ENCODE measurements around the gene SLC6A1.

DNA sequence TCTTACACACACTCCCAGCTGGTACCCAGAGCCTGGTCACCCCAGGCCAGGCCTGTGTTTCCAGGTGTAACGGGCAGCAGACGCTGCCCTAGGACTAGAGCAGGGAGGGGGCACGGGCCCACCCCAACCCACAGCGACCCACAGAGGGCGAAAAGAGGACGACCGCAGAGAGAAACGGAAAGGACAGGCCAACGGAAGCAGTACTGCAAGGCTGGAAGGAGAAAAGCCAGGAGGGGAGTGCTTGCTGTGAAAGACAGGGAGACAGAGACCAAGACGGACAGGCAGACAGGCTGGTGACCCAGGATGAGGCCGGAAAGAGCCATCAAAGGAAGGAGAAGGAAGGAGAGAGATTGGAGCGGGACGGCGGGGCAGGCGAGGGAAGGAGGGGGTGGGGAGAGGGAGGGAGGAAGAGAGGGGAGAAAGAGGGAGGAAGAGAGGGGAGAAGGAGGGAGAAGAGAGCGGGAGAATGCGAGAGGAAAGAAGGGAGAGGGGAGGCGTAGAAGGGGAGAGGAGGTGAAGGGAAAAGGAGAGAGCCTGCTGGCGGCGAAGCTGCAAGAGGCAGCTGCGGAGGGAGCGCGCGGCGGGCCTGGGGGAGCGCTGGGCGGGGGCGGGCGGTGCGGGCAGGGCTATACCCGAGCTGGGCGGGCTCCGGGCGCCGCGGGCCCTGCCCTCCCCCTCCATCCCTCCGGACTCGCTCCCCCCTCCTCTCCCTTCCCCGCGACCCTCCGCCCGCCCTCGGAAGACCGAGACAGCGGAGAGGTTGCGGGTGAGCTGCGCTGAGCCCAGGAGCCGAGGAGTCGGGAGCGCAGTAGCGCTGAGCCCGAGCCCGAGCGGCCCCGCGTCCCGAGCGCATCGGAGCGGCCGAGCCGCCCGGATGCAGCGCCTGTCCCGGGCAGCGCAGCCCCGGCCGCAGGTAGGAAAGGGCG lies at the start of gene SLC6A1:
- TF ChIP-seq FOXM1 (CRISPR knock-in tag; IDR thresholded peaks at IDR 0.05) (no peak), NFE2L2 (IDR thresholded peaks at IDR 0.05; ENCODE audit: low read length) (no peak), ELF1 (CRISPR knock-in tag; IDR thresholded peaks at IDR 0.05) (no peak), RFX5 (IDR thresholded peaks at IDR 0.05; ENCODE audit: low read depth, low read length) (no peak), MED1 (CRISPR knock-in tag; IDR thresholded peaks at IDR 0.05) (no peak), ZNF703 (CRISPR knock-in tag; IDR thresholded peaks at IDR 0.05; ENCODE audit: borderline replicate concordance) (no peak), FOSL1 (CRISPR knock-in tag; IDR thresholded peaks at IDR 0.05; ENCODE audit: borderline replicate concordance) (no peak), TAF15 (IDR thresholded peaks at IDR 0.05; ENCODE audit: low read depth, low read length, poor library complexity, severe bottlenecking) (no peak), SRSF9 (IDR thresholded peaks at IDR 0.05; ENCODE audit: borderline replicate concordance, insufficient read depth, low read depth, low read length, poor library complexity, severe bottlenecking) (no peak)
- TF ChIP-seq, protein P1, sequence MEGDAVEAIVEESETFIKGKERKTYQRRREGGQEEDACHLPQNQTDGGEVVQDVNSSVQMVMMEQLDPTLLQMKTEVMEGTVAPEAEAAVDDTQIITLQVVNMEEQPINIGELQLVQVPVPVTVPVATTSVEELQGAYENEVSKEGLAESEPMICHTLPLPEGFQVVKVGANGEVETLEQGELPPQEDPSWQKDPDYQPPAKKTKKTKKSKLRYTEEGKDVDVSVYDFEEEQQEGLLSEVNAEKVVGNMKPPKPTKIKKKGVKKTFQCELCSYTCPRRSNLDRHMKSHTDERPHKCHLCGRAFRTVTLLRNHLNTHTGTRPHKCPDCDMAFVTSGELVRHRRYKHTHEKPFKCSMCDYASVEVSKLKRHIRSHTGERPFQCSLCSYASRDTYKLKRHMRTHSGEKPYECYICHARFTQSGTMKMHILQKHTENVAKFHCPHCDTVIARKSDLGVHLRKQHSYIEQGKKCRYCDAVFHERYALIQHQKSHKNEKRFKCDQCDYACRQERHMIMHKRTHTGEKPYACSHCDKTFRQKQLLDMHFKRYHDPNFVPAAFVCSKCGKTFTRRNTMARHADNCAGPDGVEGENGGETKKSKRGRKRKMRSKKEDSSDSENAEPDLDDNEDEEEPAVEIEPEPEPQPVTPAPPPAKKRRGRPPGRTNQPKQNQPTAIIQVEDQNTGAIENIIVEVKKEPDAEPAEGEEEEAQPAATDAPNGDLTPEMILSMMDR (CRISPR knock-in tag; IDR thresholded peaks at IDR 0.05): no peak
- TF ChIP-seq, protein P2, sequence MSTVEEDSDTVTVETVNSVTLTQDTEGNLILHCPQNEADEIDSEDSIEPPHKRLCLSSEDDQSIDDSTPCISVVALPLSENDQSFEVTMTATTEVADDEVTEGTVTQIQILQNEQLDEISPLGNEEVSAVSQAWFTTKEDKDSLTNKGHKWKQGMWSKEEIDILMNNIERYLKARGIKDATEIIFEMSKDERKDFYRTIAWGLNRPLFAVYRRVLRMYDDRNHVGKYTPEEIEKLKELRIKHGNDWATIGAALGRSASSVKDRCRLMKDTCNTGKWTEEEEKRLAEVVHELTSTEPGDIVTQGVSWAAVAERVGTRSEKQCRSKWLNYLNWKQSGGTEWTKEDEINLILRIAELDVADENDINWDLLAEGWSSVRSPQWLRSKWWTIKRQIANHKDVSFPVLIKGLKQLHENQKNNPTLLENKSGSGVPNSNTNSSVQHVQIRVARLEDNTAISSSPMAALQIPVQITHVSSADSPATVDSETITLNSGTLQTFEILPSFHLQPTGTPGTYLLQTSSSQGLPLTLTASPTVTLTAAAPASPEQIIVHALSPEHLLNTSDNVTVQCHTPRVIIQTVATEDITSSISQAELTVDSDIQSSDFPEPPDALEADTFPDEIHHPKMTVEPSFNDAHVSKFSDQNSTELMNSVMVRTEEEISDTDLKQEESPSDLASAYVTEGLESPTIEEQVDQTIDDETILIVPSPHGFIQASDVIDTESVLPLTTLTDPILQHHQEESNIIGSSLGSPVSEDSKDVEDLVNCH (CRISPR knock-in tag; IDR thresholded peaks at IDR 0.05): no peak

Measured in HepG2 (cell line).